Stimulated activated CD8-positive, alpha-beta memory T cell treated with anti-CD3 and anti-CD28 coated beads, Interleukin-4, amount 100 ng/mL, for 4 hours (primary cell): ENCODE measurements around the gene PCGF6.
"Not testable (repeated sequence)": the region's sequence is repeated elsewhere in the genome, so short reads cannot be mapped to it uniquely, and the experiment has no call there.

Source experiments
- DNase-seq, 2 donors: peaks; one replicate each; pipeline ENCODE4 v3.0.0-alpha.2; 2020; ENCODE audit warnings: low read depth in 2 of 2, low spot score in 1 of 2

Gene PCGF6, protein sequence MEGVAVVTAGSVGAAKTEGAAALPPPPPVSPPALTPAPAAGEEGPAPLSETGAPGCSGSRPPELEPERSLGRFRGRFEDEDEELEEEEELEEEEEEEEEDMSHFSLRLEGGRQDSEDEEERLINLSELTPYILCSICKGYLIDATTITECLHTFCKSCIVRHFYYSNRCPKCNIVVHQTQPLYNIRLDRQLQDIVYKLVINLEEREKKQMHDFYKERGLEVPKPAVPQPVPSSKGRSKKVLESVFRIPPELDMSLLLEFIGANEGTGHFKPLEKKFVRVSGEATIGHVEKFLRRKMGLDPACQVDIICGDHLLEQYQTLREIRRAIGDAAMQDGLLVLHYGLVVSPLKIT

GRCh38 chr10:103350517-103351260 is at the start of gene PCGF6:
Gene PCGF6, minus strand, starts transcription at chr10:103351140. Its CDS starts 74 bp downstream, at chr10:103351066.
- DNase-seq = peak; percentile 6 to 29

- no peak for DNase-seq
Measured at GRCh38 chr10:103397191-103397825, 46.4 kb upstream of the PCGF6 start.

- no peak for DNase-seq
Measured at GRCh38 chr10:103396789-103397087, 45.8 kb upstream of the PCGF6 start.

- peak; percentile 91 to 93 for DNase-seq
Measured at GRCh38 chr10:103396067-103396788, 45.3 kb upstream of the PCGF6 start, which contains the start of the genes ATP5MK and PDCD11. Gene ATP5MK, minus strand, starts transcription at chr10:103396475. Its CDS starts 4,018 bp downstream, at chr10:103392457. Gene PDCD11, plus strand, starts transcription at chr10:103396626. Its CDS starts 1,801 bp downstream, at chr10:103398427.

GRCh38 chr10:103395754-103396066 is 44.8 kb upstream of the PCGF6 start:
- DNase-seq = no peak

- DNase-seq = no peak
Measured at GRCh38 chr10:103394180-103394579, 43.2 kb upstream of the PCGF6 start.

DNA sequence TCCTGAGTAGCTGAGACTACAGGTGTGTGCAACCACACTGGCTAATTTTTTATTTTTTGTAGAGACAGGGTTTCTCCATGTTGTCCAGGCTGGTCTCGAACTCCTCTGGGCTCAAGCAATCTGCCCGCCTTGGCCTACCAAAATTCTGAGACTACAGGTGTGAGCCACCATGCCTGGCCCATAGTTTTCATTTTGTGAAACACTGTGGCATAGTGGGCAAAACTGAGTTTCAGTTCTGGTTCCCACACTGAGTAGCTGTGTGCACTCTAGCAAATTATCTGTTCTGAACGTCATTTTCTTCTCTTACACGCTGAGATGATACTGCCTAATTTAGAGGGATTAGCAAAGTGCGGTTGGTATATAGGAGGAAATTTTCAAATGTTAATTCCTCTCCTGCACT is 31.8 kb upstream of the PCGF6 start:
- DNase-seq = no peak

DNA sequence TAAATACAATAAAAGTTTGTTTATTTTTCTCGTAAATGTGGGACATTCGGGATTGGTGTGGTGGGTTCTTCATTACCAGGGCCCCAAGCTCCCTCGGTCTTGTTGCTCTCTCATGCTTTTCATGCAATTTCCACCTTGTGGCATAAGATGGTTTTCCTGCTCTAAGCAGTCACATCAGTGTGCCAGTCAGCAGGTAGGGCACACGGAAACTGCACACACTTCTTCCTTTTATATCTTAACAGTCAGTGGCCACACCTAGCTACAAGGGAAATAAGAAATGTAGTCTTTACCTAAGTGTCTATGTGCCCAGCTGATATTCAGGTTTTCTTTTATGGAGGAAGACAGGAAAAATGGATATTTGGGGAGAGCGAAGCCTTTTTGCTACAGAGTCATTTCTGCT is 23.3 kb upstream of the PCGF6 start:
- DNase-seq = no peak

- no peak for DNase-seq
Measured at GRCh38 chr10:103373544-103373943, 22.6 kb upstream of the PCGF6 start.

GRCh38 chr10:103367782-103368518 is 17.0 kb upstream of the PCGF6 start, which contains the start of gene TAF5:
Gene TAF5, plus strand, starts transcription at chr10:103367976. Its CDS starts 14 bp downstream, at chr10:103367990.
- peak; percentile 72 to 76 for DNase-seq

GRCh38 chr10:103367379-103367781 is 16.4 kb upstream of the PCGF6 start:
- DNase-seq = no peak

DNA sequence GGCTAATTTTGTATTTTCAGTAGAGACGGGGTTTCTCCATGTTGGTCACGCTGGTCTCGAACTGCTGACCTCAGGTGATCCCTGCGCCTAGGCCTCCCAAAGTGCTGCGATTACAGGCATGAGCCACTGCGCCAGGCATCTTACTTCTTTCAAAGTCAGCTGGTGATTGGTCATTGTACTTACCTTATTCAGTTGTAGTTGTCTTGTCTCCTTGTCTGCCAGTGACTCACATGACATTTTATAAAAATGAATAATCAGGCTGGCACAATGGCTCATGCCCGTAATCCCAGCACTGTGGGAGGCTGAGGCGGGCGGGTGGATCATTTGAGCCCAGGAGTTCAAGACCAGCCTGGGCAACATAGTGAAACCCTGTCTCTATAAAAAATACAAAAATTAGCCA is 9.9 kb upstream of the PCGF6 start:
- not testable (repeated sequence) for DNase-seq

GRCh38 chr10:103359493-103359892 is 8.6 kb upstream of the PCGF6 start:
- not testable (repeated sequence) for DNase-seq

DNA sequence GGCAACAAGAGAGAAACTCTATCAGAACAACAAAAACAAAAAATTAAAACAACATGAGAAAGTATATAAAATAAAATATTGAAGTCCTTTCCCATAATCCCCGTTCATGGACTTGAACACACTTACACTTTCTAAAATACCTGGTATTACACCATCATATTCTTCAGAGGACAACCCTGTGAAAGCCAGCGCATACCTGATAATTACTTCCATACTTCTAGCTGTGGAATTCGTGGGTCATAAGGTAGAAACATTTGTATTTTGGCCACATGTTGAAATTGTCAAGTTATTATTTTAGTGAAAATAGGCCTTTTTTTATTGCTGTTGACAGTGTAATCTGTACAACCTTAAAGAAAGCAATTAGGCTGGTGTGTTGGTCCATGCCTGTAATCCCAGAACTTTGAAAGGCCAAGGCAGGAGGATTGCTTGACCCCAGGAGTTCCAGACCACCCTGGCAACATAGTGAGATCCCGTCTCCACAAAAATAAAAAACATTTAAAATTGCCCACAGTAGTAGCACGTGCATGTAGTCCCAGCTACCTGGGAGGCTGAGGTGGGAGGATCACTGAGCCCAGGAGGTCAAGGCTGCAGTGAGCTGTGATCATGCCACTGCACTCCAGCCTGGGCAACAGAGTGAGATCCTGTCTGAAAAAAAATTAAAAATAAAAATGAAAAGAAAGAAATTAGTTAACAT is 5.1 kb upstream of the PCGF6 start:
- DNase-seq = no peak

- not testable (repeated sequence) for DNase-seq
Measured at GRCh38 chr10:103354567-103354966, 3.6 kb upstream of the PCGF6 start.

GRCh38 chr10:103353281-103353680 is 2.3 kb upstream of the PCGF6 start:
- no peak for DNase-seq

- DNase-seq = no peak
Measured at GRCh38 chr10:103350175-103350516, 794 bp downstream of the PCGF6 start.

DNA sequence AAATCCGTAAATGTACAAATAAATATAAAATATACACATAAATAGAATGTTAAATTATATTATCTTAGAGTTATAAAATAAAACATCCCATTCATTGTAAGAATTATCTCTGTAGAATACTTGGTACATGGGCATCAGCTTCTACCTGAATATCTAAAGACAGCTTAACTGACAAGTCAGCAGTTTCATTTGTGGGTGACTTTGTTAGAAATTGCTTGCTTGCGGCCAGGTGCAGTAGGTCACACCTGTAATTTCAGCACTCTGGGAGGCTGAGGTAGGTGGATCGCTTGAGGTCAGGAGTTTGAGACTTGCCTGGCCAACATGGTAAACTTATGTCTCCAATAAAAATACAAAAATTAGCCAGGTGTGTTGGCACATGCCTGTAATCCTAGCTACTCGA is 14.6 kb downstream of the PCGF6 start:
- DNase-seq = no peak

DNA sequence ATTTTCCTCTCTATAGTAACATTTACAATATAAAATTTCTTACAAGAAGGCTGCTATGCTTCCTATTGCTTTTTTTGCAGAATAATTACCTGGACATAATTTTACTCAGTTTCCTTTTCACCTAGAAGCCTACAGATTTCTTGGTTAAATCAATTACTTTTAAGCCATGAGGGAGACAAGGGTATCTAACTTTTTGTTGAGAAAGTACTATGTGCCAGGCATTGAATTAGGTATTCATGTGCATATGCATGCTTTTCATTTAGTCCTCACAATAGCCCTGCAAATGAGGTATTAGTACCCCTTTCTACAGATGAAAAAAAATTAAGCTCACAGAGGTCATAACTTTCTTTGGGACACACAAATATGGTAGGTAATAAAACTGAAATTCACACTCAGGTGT is 16.4 kb downstream of the PCGF6 start:
- no peak for DNase-seq

- DNase-seq = no peak
Measured at GRCh38 chr10:103333934-103334520, 16.9 kb downstream of the PCGF6 start.
